K562 (cell line): ENCODE data around the gene SCFD2.

Source experiments
- ADNP ChIP-seq: fragments of 200-800 bp; sonication (Bioruptor generic); IDR thresholded peaks from 2 replicates; pipeline ENCODE4 v1.6.1; 2016; ENCODE audit warnings: missing genetic modification characterization, missing compliant biosample characterization
- CCAR2 ChIP-seq: fragments of 200-400 bp; formaldehyde crosslinking; IDR thresholded peaks from 2 replicates; pipeline ENCODE4 v1.6.1; 2017; ENCODE audit warnings: mild to moderate bottlenecking, low read depth, low read length
- MAFG ChIP-seq: fragments of 450-650 bp; conservative IDR thresholded peaks from 2 replicates; pipeline ENCODE4 v1.6.1; 2016; ENCODE audit warnings: missing genetic modification characterization, missing compliant biosample characterization
- TEAD2 ChIP-seq: fragments of 450-650 bp; IDR thresholded peaks from 2 replicates; pipeline ENCODE4 v1.6.1; 2016; ENCODE audit warnings: missing genetic modification characterization, control low read depth, missing compliant biosample characterization
- U2AF1 ChIP-seq: fragments of 200-400 bp; formaldehyde crosslinking; optimal IDR thresholded peaks from 2 replicates; pipeline ENCODE3; 2017; ENCODE audit warnings: mild to moderate bottlenecking, low read depth, low read length, moderate library complexity
- TF ChIP-seq, protein P1 (sequence below), 3 experiments: IDR thresholded peaks in 2 of 3; conservative IDR thresholded peaks in 1 of 3; 2 replicates each; pipeline ENCODE4 v1.5.1; 2011 to 2012; ENCODE audit warnings: low read length in 3 of 3, mild to moderate bottlenecking in 3 of 3, control low read depth in 2 of 3, improper control_type of control experiment in 1 of 3, inconsistent platforms in 1 of 3, low read depth in 1 of 3, mixed read lengths in 1 of 3, moderate library complexity in 1 of 3; ENCODE audit not compliant: insufficient read depth in 2 of 3
- TF ChIP-seq, protein P2 (sequence below), 2 experiments: fragments of 450-650 bp in 1 of 2; IDR thresholded peaks; 2 replicates each; pipeline ENCODE4 v1.6.1; 2011 to 2017; ENCODE audit warnings: low read depth in 2 of 2, antibody characterized with exemption in 1 of 2, borderline replicate concordance in 1 of 2, low read length in 1 of 2, mild to moderate bottlenecking in 1 of 2, mixed read lengths in 1 of 2; ENCODE audit not compliant: control insufficient read depth in 1 of 2

DNA sequence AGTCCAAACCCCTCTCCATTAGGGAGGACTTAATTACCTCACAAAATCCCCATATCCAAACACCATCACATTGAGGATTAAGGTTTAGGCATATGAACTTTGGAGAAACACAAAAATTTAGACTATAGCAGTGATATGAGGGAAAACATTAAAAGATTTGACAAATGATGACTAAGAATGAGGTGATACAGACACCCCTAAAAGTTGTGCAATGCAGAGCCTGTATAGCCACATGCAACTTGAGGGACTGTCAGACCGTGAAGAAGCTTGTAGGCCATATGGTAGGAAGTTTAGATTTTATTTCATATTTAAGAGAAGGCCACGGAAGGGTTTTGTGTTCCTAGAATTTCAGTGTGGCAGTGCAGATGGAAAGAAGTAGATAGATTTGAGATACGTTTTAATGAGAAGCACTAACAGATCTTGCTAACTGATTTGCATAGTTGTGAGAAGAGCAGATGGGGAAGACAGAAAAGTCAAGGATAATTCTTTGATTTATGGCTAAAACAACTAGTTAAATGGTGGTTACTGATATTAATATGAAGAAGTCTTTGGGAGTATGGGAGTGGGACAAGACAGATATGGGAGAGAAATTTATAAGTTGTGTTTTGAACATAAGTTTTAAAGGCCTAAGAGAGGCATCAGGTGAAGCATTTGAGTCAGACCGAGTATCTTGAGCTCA is 6.1 kb upstream of the SCFD2 start:
- TF ChIP-seq, protein P1, sequence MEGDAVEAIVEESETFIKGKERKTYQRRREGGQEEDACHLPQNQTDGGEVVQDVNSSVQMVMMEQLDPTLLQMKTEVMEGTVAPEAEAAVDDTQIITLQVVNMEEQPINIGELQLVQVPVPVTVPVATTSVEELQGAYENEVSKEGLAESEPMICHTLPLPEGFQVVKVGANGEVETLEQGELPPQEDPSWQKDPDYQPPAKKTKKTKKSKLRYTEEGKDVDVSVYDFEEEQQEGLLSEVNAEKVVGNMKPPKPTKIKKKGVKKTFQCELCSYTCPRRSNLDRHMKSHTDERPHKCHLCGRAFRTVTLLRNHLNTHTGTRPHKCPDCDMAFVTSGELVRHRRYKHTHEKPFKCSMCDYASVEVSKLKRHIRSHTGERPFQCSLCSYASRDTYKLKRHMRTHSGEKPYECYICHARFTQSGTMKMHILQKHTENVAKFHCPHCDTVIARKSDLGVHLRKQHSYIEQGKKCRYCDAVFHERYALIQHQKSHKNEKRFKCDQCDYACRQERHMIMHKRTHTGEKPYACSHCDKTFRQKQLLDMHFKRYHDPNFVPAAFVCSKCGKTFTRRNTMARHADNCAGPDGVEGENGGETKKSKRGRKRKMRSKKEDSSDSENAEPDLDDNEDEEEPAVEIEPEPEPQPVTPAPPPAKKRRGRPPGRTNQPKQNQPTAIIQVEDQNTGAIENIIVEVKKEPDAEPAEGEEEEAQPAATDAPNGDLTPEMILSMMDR (IDR thresholded peaks at IDR 0.05 in 2 of 3, conservative IDR thresholded peaks at IDR 0.05 in 1 of 3; ENCODE audit: insufficient read depth in 2 of 3, low read depth in 1 of 3, low read length in 3 of 3) = no peak
- no peak for TF ChIP-seq ADNP
- TF ChIP-seq MAFG (tag) = no peak
- TF ChIP-seq, protein P2, sequence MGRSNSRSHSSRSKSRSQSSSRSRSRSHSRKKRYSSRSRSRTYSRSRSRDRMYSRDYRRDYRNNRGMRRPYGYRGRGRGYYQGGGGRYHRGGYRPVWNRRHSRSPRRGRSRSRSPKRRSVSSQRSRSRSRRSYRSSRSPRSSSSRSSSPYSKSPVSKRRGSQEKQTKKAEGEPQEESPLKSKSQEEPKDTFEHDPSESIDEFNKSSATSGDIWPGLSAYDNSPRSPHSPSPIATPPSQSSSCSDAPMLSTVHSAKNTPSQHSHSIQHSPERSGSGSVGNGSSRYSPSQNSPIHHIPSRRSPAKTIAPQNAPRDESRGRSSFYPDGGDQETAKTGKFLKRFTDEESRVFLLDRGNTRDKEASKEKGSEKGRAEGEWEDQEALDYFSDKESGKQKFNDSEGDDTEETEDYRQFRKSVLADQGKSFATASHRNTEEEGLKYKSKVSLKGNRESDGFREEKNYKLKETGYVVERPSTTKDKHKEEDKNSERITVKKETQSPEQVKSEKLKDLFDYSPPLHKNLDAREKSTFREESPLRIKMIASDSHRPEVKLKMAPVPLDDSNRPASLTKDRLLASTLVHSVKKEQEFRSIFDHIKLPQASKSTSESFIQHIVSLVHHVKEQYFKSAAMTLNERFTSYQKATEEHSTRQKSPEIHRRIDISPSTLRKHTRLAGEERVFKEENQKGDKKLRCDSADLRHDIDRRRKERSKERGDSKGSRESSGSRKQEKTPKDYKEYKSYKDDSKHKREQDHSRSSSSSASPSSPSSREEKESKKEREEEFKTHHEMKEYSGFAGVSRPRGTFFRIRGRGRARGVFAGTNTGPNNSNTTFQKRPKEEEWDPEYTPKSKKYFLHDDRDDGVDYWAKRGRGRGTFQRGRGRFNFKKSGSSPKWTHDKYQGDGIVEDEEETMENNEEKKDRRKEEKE (IDR thresholded peaks at IDR 0.05; ENCODE audit: borderline replicate concordance in 1 of 2, control insufficient read depth in 1 of 2, low read depth in 2 of 2, low read length in 1 of 2) = no peak
- TF ChIP-seq CCAR2 = no peak
- no peak for TF ChIP-seq TEAD2 (tag)
- TF ChIP-seq U2AF1 = no peak
